ENCODE results near the gene TRPC3. TPM values are rescaled to one million over a fixed set of nuclear protein-coding genes. Genes with fewer than 3 reads are reported as not detected.
A peak's percentile ranks its signal among the peaks of the same experiment; 100 is the strongest.

TRPC3 gene
- total RNA-seq, 1 donor from 2014 or later, result 0.98 TPM

- H3K36me3 ChIP-seq, result no peaks in the 10 kb centered on the region
- H3K27ac ChIP-seq, result no peak overlapping the region
- no peaks in the 10 kb centered on the region for H3K4me1 ChIP-seq
- H3K4me3 ChIP-seq, result no peak overlapping the region
- H3K9me3 ChIP-seq, result no peaks in the 10 kb centered on the region
- no peaks in the 10 kb centered on the region for H3K27me3 ChIP-seq
- intact Hi-C loops (cut with DNase I), result no loop called here
- no peak for TF ChIP-seq POLR2AphosphoS5 (IDR thresholded peaks at IDR 0.05; ENCODE audit: insufficient read depth in 1 of 2, low read depth in 1 of 2)
- no peak for TF ChIP-seq POLR2A (IDR thresholded peaks at IDR 0.05)
- no peak for TF ChIP-seq CTCF (IDR thresholded peaks at IDR 0.05)
- no peak for DNase-seq (ENCODE audit: extremely low spot score in 2 of 2)
Measured at GRCh38 chr4:121960818-121961217, 9.0 kb upstream of the TRPC3 start.

GRCh38 chr4:121958777-121959176, 6.9 kb upstream of the TRPC3 start:
- no peak overlapping the region for H3K27ac ChIP-seq
- TF ChIP-seq POLR2A (IDR thresholded peaks at IDR 0.05) (no peak), CTCF (IDR thresholded peaks at IDR 0.05) (no peak), POLR2AphosphoS5 (IDR thresholded peaks at IDR 0.05; ENCODE audit: insufficient read depth in 1 of 2, low read depth in 1 of 2) (no peak)
- no peak overlapping the region for H3K4me3 ChIP-seq
- DNase-seq (ENCODE audit: extremely low spot score in 2 of 2), result no peak
- intact Hi-C loops (cut with DNase I), result no loop called here
- no peaks in the 10 kb centered on the region for H3K27me3 ChIP-seq
- H3K9me3 ChIP-seq, result no peaks in the 10 kb centered on the region
- no peaks in the 10 kb centered on the region for H3K36me3 ChIP-seq
- H3K4me1 ChIP-seq, result no peaks in the 10 kb centered on the region

- no peak for DNase-seq (ENCODE audit: extremely low spot score in 2 of 2)
- Histone ChIP-seq H3K27me3 (no peaks in the 10 kb centered on the region), H3K27ac (no peak overlapping the region), H3K9me3 (no peaks in the 10 kb centered on the region), H3K4me3 (no peak overlapping the region), H3K36me3 (no peaks in the 10 kb centered on the region), H3K4me1 (peaks cover 2% of the 10 kb centered on the region)
- intact Hi-C loops (cut with DNase I), result no loop called here
- TF ChIP-seq POLR2A (IDR thresholded peaks at IDR 0.05), result no peak
- TF ChIP-seq CTCF (IDR thresholded peaks at IDR 0.05), result no peak
- TF ChIP-seq POLR2AphosphoS5 (IDR thresholded peaks at IDR 0.05; ENCODE audit: insufficient read depth in 1 of 2, low read depth in 1 of 2), result no peak
Measured at GRCh38 chr4:121957266-121957665, 5.4 kb upstream of the TRPC3 start.

- H3K4me3 ChIP-seq, result no peak overlapping the region
- intact Hi-C loops (cut with DNase I), result no loop called here
- no peak for TF ChIP-seq CTCF (IDR thresholded peaks at IDR 0.05)
- no peak for TF ChIP-seq POLR2A (IDR thresholded peaks at IDR 0.05)
- TF ChIP-seq POLR2AphosphoS5 (IDR thresholded peaks at IDR 0.05; ENCODE audit: insufficient read depth in 1 of 2, low read depth in 1 of 2), result no peak
- H3K27ac ChIP-seq, result no peak overlapping the region
- H3K27me3 ChIP-seq, result no peaks in the 10 kb centered on the region
- no peak for DNase-seq (ENCODE audit: extremely low spot score in 2 of 2)
- H3K4me1 ChIP-seq, result peaks cover 14% of the 10 kb centered on the region
- no peaks in the 10 kb centered on the region for H3K9me3 ChIP-seq
- H3K36me3 ChIP-seq, result no peaks in the 10 kb centered on the region
Measured at GRCh38 chr4:121953860-121954259, 2.0 kb upstream of the TRPC3 start.

- no peak for DNase-seq (ENCODE audit: extremely low spot score in 2 of 2)
- intact Hi-C loops (cut with DNase I), result no loop called here
- Histone ChIP-seq H3K36me3 (no peaks in the 10 kb centered on the region), H3K9me3 (no peaks in the 10 kb centered on the region), H3K27me3 (no peaks in the 10 kb centered on the region), H3K27ac (peak overlapping the region; percentile 71), H3K4me1 (peaks cover 14% of the 10 kb centered on the region), H3K4me3 (peak overlapping the region; percentile 54 to 94)
- TF ChIP-seq POLR2A (IDR thresholded peaks at IDR 0.05) (no peak), POLR2AphosphoS5 (IDR thresholded peaks at IDR 0.05; ENCODE audit: insufficient read depth in 1 of 2, low read depth in 1 of 2) (no peak), CTCF (IDR thresholded peaks at IDR 0.05) (no peak)
Measured at GRCh38 chr4:121952290-121952689, 430 bp upstream of the TRPC3 start.

Measured in vagina (tissue), 2 donors.